HEK293T (cell line): ENCODE measurements around the gene TSPAN9.

Experiments
- ARNT ChIP-seq: fragments of 450-650 bp; IDR thresholded peaks from 2 replicates; pipeline ENCODE4 v1.6.1; 2017; ENCODE audit warnings: mild to moderate bottlenecking
- BHLHE40 ChIP-seq: fragments of 450-650 bp; IDR thresholded peaks from 2 replicates; pipeline ENCODE4 v1.6.1; 2016; ENCODE audit warnings: mild to moderate bottlenecking, moderate library complexity, borderline replicate concordance
- FOXA1 ChIP-seq: fragments of 450-650 bp; IDR thresholded peaks from 2 replicates; pipeline ENCODE4 v1.6.1; 2016; ENCODE audit warnings: mild to moderate bottlenecking
- FOXK2 ChIP-seq: fragments of 450-650 bp; IDR thresholded peaks from 2 replicates; pipeline ENCODE4 v1.6.1; 2016; ENCODE audit warnings: mild to moderate bottlenecking
- FOXM1 ChIP-seq: fragments of 450-650 bp; IDR thresholded peaks from 2 replicates; pipeline ENCODE4 v1.6.1; 2017; ENCODE audit warnings: mild to moderate bottlenecking, borderline replicate concordance
- HDGF ChIP-seq: fragments of 450-650 bp; IDR thresholded peaks from 2 replicates; pipeline ENCODE4 v1.6.1; 2017; ENCODE audit warnings: antibody characterized with exemption, borderline replicate concordance
- L3MBTL2 ChIP-seq: fragments of 450-650 bp; conservative IDR thresholded peaks from 2 replicates; pipeline ENCODE4 v1.6.1; 2016; ENCODE audit warnings: mild to moderate bottlenecking
- NFRKB ChIP-seq: fragments of 450-650 bp; IDR thresholded peaks from 2 replicates; pipeline ENCODE4 v1.6.1; 2016; ENCODE audit warnings: mild to moderate bottlenecking, moderate library complexity
- SP1 ChIP-seq: fragments of 450-650 bp; IDR thresholded peaks from 2 replicates; pipeline ENCODE4 v1.6.1; 2017
- SUZ12 ChIP-seq: fragments of 450-650 bp; IDR thresholded peaks from 2 replicates; pipeline ENCODE4 v1.6.1; 2016; ENCODE audit warnings: mild to moderate bottlenecking
- TARDBP ChIP-seq: fragments of 450-650 bp; IDR thresholded peaks from 2 replicates; pipeline ENCODE4 v1.6.1; 2016
- ZNF384 ChIP-seq: fragments of 450-650 bp; IDR thresholded peaks from 2 replicates; pipeline ENCODE4 v1.6.1; 2016

DNA sequence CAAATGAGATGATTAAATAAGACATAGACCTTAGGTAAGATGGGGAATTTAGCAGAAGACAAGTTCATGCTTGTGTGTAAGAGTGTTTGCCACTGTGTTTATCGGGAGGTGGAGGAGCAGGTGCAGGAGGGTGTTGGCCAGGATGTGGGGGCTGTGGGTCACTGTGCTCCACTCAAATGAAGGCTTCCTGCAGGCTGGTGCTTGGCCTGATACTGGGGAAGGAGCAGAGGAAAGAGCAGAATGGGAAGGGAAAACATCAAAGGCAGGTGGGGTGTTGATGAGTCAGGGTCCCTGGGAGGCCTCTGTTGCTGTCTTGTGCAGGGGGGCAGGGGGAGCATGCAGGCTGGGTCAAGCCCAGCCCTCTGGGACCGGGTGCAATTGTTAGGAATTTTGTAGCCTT, 126.5 kb downstream of the TSPAN9 start:
- no peak for TF ChIP-seq FOXK2
- TF ChIP-seq SP1, result no peak
- no peak for TF ChIP-seq FOXM1
- no peak for TF ChIP-seq ARNT
- no peak for TF ChIP-seq HDGF
- no peak for TF ChIP-seq ZNF384
- no peak for TF ChIP-seq L3MBTL2
- TF ChIP-seq SUZ12, result no peak
- no peak for TF ChIP-seq TARDBP
- no peak for TF ChIP-seq NFRKB
- no peak for TF ChIP-seq BHLHE40
- TF ChIP-seq FOXA1, result no peak
